ENCODE measurements around the gene S1PR4.
"Not testable (repeated sequence)": the region's sequence is repeated elsewhere in the genome, so short reads cannot be mapped to it uniquely, and the experiment has no call there.

The S1PR4 gene

GRCh38 chr19:3196064-3196932, 17.7 kb downstream of the S1PR4 start:
- DNase-seq = no peak

- DNase-seq = no peak
Measured at GRCh38 chr19:3196933-3197205, 18.3 kb downstream of the S1PR4 start.

GRCh38 chr19:3198901-3199700, 20.5 kb downstream of the S1PR4 start:
- no peak for DNase-seq

GRCh38 chr19:3201072-3201700, 22.6 kb downstream of the S1PR4 start:
- DNase-seq = no peak

- no peak for DNase-seq
Measured at GRCh38 chr19:3201911-3202310, 23.3 kb downstream of the S1PR4 start.

GRCh38 chr19:3202346-3202745, 23.8 kb downstream of the S1PR4 start:
- DNase-seq = no peak

GRCh38 chr19:3202895-3203294, 24.3 kb downstream of the S1PR4 start:
- DNase-seq = not testable (repeated sequence)

- no peak for DNase-seq
Measured at GRCh38 chr19:3203805-3204645, 25.5 kb downstream of the S1PR4 start.

- DNase-seq = no peak
Measured at GRCh38 chr19:3204646-3205275, 26.2 kb downstream of the S1PR4 start.

GRCh38 chr19:3206216-3206953, 27.8 kb downstream of the S1PR4 start:
- no peak for DNase-seq

- DNase-seq = no peak
Measured at GRCh38 chr19:3207461-3208242, 29.1 kb downstream of the S1PR4 start.

GRCh38 chr19:3208317-3209207, 30.0 kb downstream of the S1PR4 start:
- DNase-seq = no peak

GRCh38 chr19:3210347-3211017, 31.9 kb downstream of the S1PR4 start:
- peak; percentile 35 to 47 for DNase-seq

GRCh38 chr19:3211191-3211590, 32.6 kb downstream of the S1PR4 start:
- DNase-seq = no peak

- DNase-seq = no peak
Measured at GRCh38 chr19:3213159-3213558, 34.6 kb downstream of the S1PR4 start.

- no peak for DNase-seq
Measured at GRCh38 chr19:3216874-3217273, 38.3 kb downstream of the S1PR4 start.

- no peak for DNase-seq
Measured at GRCh38 chr19:3220576-3220975, 42.0 kb downstream of the S1PR4 start.

- DNase-seq = not testable (repeated sequence)
Measured at GRCh38 chr19:3221576-3221975, 43.0 kb downstream of the S1PR4 start.

GRCh38 chr19:3222709-3223108, 44.1 kb downstream of the S1PR4 start:
- DNase-seq = no peak

All from bone marrow (tissue), 2 donors.